Endothelial cell of umbilical vein (primary cell): ENCODE measurements around the gene CD247.

Experiments used
- EZH2 ChIP-seq: IDR thresholded peaks from 2 replicates; pipeline ENCODE4 v1.6.1; 2012; ENCODE audit warnings: borderline replicate concordance, low read depth, mild to moderate bottlenecking, moderate library complexity, low read length, inconsistent platforms; ENCODE audit not compliant: severe bottlenecking
- GATA2 ChIP-seq: IDR thresholded peaks from 2 replicates; pipeline ENCODE4 v1.7.0; 2011; ENCODE audit warnings: low read depth, mild to moderate bottlenecking, moderate library complexity, mixed read lengths, low read length; ENCODE audit not compliant: insufficient read length, insufficient read depth
- MYC ChIP-seq: IDR thresholded peaks from one replicate; pipeline ENCODE4 v1.6.1; 2011; ENCODE audit warnings: mild to moderate bottlenecking, low read depth, low read length
- POLR2A ChIP-seq: IDR thresholded peaks from 2 replicates; pipeline ENCODE4 v1.6.1; 2012; ENCODE audit warnings: low read depth, mild to moderate bottlenecking, control low read depth, low read length
- TF ChIP-seq, protein P1 (sequence below), 2 donors: IDR thresholded peaks; 1 replicate in 1 of 2; 2 replicates in 1 of 2; pipeline ENCODE4 v1.5.1; 2011; ENCODE audit warnings: low read length in 2 of 2, mild to moderate bottlenecking in 2 of 2, moderate library complexity in 2 of 2, control low read depth in 1 of 2, inconsistent platforms in 1 of 2, low read depth in 1 of 2; ENCODE audit not compliant: insufficient read depth in 1 of 2; ENCODE audit errors: extremely low read depth in 1 of 2
- TF ChIP-seq, protein P2 (sequence below): IDR thresholded peaks from 2 replicates; pipeline ENCODE4 v1.6.1; 2011; ENCODE audit not compliant: insufficient read depth, insufficient read length

DNA sequence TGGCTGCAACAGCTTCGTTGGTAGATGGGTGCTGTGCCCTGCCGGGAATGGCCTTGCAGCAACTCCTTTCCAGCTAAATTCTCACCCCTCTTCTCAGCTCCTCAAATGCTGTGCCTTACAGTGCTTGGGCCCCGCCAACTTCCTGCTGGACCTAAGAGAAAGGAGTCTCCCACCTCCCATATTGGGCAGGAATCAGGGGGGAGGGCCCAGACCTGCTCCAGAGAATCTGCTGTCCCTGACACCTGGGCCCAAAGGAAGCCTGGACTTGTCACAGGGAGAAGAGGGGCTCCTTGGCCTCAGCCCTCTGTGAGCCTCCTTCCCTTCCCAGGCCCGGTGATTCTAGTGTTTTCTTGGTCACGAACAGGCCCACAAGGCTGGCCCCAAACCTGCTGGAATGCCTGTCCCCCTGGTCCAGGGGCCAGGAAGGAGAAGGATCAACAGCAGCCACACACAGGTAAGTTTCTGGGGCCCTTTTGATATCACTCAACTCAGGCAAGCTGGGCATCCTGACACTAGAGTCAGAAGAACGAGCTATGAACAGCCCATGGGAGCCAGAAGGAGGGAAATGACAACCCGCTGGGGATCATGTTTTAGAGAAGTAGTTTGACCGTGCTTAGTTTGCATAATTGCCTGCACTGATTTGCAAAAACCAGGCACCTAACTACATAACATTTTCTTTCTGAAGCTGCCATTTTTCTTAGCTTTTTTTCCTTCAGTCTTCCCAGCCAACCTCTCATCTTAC is 86.2 kb downstream of the CD247 start:
- TF ChIP-seq GATA2 (no peak), POLR2A (no peak), EZH2 (no peak), MYC (no peak)
- TF ChIP-seq, protein P1, sequence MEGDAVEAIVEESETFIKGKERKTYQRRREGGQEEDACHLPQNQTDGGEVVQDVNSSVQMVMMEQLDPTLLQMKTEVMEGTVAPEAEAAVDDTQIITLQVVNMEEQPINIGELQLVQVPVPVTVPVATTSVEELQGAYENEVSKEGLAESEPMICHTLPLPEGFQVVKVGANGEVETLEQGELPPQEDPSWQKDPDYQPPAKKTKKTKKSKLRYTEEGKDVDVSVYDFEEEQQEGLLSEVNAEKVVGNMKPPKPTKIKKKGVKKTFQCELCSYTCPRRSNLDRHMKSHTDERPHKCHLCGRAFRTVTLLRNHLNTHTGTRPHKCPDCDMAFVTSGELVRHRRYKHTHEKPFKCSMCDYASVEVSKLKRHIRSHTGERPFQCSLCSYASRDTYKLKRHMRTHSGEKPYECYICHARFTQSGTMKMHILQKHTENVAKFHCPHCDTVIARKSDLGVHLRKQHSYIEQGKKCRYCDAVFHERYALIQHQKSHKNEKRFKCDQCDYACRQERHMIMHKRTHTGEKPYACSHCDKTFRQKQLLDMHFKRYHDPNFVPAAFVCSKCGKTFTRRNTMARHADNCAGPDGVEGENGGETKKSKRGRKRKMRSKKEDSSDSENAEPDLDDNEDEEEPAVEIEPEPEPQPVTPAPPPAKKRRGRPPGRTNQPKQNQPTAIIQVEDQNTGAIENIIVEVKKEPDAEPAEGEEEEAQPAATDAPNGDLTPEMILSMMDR (IDR thresholded peaks at IDR 0.05; ENCODE audit: extremely low read depth in 1 of 2, insufficient read depth in 1 of 2, low read depth in 1 of 2, low read length in 2 of 2): no peak
- TF ChIP-seq, protein P2, sequence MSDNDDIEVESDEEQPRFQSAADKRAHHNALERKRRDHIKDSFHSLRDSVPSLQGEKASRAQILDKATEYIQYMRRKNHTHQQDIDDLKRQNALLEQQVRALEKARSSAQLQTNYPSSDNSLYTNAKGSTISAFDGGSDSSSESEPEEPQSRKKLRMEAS: no peak
